Activated CD4-positive, alpha-beta T cell treated with anti-CD3 and anti-CD28 coated beads, Interleukin-2, amount 10 ng/mL, durations not matched to agents 24 days and 14 days (primary cell): Measurements from ENCODE around the gene ELOB. TPM values are rescaled to one million over a fixed set of nuclear protein-coding genes. Genes with fewer than 3 reads are reported as not detected.

Source experiments
- DNase-seq: peaks from one replicate; pipeline ENCODE4 v3.0.0; 2022
- H3K27ac Mint-ChIP-seq: one replicate; pipeline ENCODE4 v1.8.0; 2022; ENCODE audit warnings: mild to moderate bottlenecking, mixed read lengths
- H3K27me3 Mint-ChIP-seq: one replicate; pipeline ENCODE4 v1.8.0; 2022; ENCODE audit warnings: mixed read lengths
- H3K36me3 Mint-ChIP-seq: one replicate; pipeline ENCODE4 v1.8.0; 2022; ENCODE audit warnings: low read depth, mild to moderate bottlenecking, mixed read lengths
- H3K4me1 Mint-ChIP-seq: one replicate; pipeline ENCODE4 v1.8.0; 2021; ENCODE audit warnings: mixed read lengths
- H3K4me3 Mint-ChIP-seq: one replicate; pipeline ENCODE4 v1.8.0; 2022; ENCODE audit warnings: mild to moderate bottlenecking, moderate library complexity, mixed read lengths
- H3K9me3 Mint-ChIP-seq: one replicate; pipeline ENCODE4 v1.8.0; 2021; ENCODE audit warnings: mixed read lengths
- intact Hi-C: fragments of 100-400 bp; cut with micrococcal nuclease; formaldehyde crosslinking; loops from one replicate; pipeline ENCODE4 v1.15.1; 2023
- total RNA-seq: library from RNA; stranded (reverse); gene quantifications from 2 replicates; pipeline ENCODE4 v1.2.3, GENCODE V29; 2022

The ELOB gene
- total RNA-seq, 1 donor from 2014 or later, result 259 TPM

- intact Hi-C loops, result no loop called here
- Mint-ChIP-seq H3K4me1 (peaks cover 39% of the 10 kb centered on the region), H3K36me3 (peaks cover 95% of the 10 kb centered on the region), H3K9me3 (no peaks in the 10 kb centered on the region), H3K4me3 (no peak overlapping the region), H3K27ac (no peak overlapping the region), H3K27me3 (no peaks in the 10 kb centered on the region)
- DNase-seq, result no peak
Observed at GRCh38 chr16:2761886-2762583, 15.0 kb downstream of the ELOB start.

DNA sequence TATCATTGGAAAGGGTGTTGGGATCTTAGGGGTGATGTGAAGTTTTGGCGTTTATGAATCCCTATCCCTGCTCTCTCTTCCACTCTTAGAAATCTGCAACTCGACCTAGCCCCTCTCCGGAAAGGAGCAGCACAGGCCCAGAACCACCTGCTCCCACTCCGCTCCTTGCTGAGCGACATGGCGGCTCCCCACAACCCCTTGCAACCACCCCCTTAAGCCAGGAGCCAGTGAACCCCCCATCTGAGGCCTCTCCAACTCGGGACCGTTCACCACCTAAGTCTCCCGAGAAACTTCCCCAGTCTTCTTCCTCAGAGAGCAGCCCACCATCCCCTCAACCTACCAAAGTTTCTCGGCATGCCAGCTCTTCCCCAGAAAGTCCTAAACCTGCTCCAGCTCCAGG lies 15.6 kb downstream of the ELOB start:
- H3K27me3 Mint-ChIP-seq, result no peaks in the 10 kb centered on the region
- peaks cover 42% of the 10 kb centered on the region for H3K4me1 Mint-ChIP-seq
- peaks cover 95% of the 10 kb centered on the region for H3K36me3 Mint-ChIP-seq
- intact Hi-C loops, result no loop called here
- no peak overlapping the region for H3K27ac Mint-ChIP-seq
- H3K9me3 Mint-ChIP-seq, result no peaks in the 10 kb centered on the region
- no peak for DNase-seq
- H3K4me3 Mint-ChIP-seq, result no peak overlapping the region

- H3K27ac Mint-ChIP-seq, result peak overlapping the region; percentile 4
- intact Hi-C loops, result no loop called here
- H3K4me1 Mint-ChIP-seq, result peaks cover 57% of the 10 kb centered on the region
- H3K27me3 Mint-ChIP-seq, result no peaks in the 10 kb centered on the region
- no peak for DNase-seq
- H3K4me3 Mint-ChIP-seq, result no peak overlapping the region
- peaks cover 90% of the 10 kb centered on the region for H3K36me3 Mint-ChIP-seq
- H3K9me3 Mint-ChIP-seq, result no peaks in the 10 kb centered on the region
Observed at GRCh38 chr16:2757344-2757743, 19.7 kb downstream of the ELOB start.

GRCh38 chr16:2756288-2757015 lies 20.6 kb downstream of the ELOB start:
- H3K36me3 Mint-ChIP-seq, result peaks cover 82% of the 10 kb centered on the region
- intact Hi-C loops, result no loop called here
- H3K27me3 Mint-ChIP-seq, result no peaks in the 10 kb centered on the region
- H3K9me3 Mint-ChIP-seq, result peaks cover under 1% of the 10 kb centered on the region
- peaks cover 57% of the 10 kb centered on the region for H3K4me1 Mint-ChIP-seq
- H3K4me3 Mint-ChIP-seq, result peak overlapping the region; percentile 90
- DNase-seq, result no peak
- peak overlapping the region; percentile 55 for H3K27ac Mint-ChIP-seq

- Mint-ChIP-seq H3K27ac (peak overlapping the region; percentile 93), H3K4me3 (peak overlapping the region; percentile 90)
- intact Hi-C loops, result no loop called here
Observed at GRCh38 chr16:2755158-2755557, 21.9 kb downstream of the ELOB start.

GRCh38 chr16:2753733-2754020 lies 23.4 kb downstream of the ELOB start:
- H3K27me3 Mint-ChIP-seq, result no peaks in the 10 kb centered on the region
- H3K4me3 Mint-ChIP-seq, result peak overlapping the region; percentile 90
- no peak for DNase-seq
- peak overlapping the region; percentile 93 for H3K27ac Mint-ChIP-seq
- H3K36me3 Mint-ChIP-seq, result peaks cover 68% of the 10 kb centered on the region
- H3K9me3 Mint-ChIP-seq, result peaks cover 4% of the 10 kb centered on the region
- H3K4me1 Mint-ChIP-seq, result peaks cover 58% of the 10 kb centered on the region
- intact Hi-C loops, result loop anchor here (5.0 kb wide), 1 partner anchor 596 kb away; the partner anchor contains the start of gene TRAF7

More at GRCh38 chr16:2755158-2755557, 21.9 kb downstream of the ELOB start:
- no peak for DNase-seq
- Mint-ChIP-seq H3K4me1 (peaks cover 60% of the 10 kb centered on the region), H3K9me3 (peaks cover 4% of the 10 kb centered on the region), H3K36me3 (peaks cover 77% of the 10 kb centered on the region), H3K27me3 (no peaks in the 10 kb centered on the region)

GRCh38 chr16:2752850-2753732 lies 24.0 kb downstream of the ELOB start:
- H3K4me1 Mint-ChIP-seq, result peaks cover 57% of the 10 kb centered on the region
- peak overlapping the region; percentile 90 for H3K4me3 Mint-ChIP-seq
- H3K36me3 Mint-ChIP-seq, result peaks cover 62% of the 10 kb centered on the region
- no peaks in the 10 kb centered on the region for H3K27me3 Mint-ChIP-seq
- H3K9me3 Mint-ChIP-seq, result peaks cover 4% of the 10 kb centered on the region
- H3K27ac Mint-ChIP-seq, result peak overlapping the region; percentile 99
- intact Hi-C loops, result loop anchor here (1.0 to 5.0 kb wide), 4 partner anchors 24 to 596 kb away; partner anchors contain the start of genes ELOB, KCTD5 and TRAF7
- DNase-seq, result peak; percentile 64

DNA sequence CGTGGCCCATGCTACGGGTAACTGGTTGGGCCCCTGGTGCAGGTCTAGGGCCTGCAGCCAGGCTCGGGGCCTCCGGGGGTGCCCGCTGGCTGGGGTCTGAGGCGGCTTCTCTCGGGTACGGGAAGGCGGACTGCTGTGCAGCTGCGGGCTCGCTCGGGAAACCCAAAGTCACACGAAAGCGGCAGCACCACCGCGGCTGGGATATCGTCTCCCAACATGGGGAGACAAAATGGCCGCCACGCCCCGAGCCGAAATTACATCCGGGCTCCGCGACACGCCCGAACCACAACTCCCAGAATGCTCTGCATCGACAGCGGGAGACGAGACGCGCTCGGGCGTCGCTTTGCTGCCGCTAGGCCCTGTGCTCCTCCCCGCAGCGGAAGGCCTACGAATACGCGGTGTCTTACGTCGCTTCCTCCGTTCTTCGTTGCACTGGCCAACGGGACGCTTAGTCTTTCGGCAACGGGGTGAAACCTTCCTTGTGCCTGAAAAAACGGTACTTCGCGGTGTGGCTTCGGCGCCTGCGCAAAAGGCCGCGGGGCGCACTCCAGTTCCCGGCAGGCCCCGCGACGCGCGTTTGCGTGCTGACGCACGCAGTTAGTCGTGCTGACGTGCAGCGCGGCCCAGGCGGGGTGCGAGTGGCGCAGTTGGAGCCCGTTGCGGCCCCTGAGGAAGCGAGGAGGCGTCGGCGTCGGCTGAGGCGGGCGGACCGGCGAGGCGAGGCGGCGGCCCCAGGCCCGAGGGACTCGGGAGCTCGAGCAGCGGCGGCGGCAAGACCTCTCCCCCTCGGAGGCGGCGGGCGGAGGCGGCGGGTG lies 24.8 kb downstream of the ELOB start, which contains the start of gene SRRM2:
TSS of gene SRRM2 (plus strand) at position 604 of the 815 bp plus-strand sequence. CDS start 3,727 bp downstream, outside the sequence.
- DNase-seq, result peak; percentile 99
- Mint-ChIP-seq H3K4me1 (peaks cover 53% of the 10 kb centered on the region), H3K27ac (peak within 1 kb of the TSS; percentile 99), H3K27me3 (no peaks in the 10 kb centered on the region), H3K4me3 (peak within 1 kb of the TSS; percentile 90), H3K9me3 (peaks cover 4% of the 10 kb centered on the region), H3K36me3 (peaks cover 54% of the 10 kb centered on the region)
- intact Hi-C loops, result loop anchor here (1.0 to 5.0 kb wide), 4 partner anchors 25 to 595 kb away; partner anchors contain the start of genes ELOB, KCTD5 and TRAF7

GRCh38 chr16:2751577-2752034 lies 25.5 kb downstream of the ELOB start:
- Mint-ChIP-seq H3K9me3 (peaks cover 4% of the 10 kb centered on the region), H3K27ac (peak overlapping the region; percentile 99), H3K36me3 (peaks cover 48% of the 10 kb centered on the region), H3K4me1 (peaks cover 48% of the 10 kb centered on the region), H3K27me3 (no peaks in the 10 kb centered on the region), H3K4me3 (peak overlapping the region; percentile 90)
- intact Hi-C loops, result loop anchor here (1.0 to 5.0 kb wide), 4 partner anchors 26 to 594 kb away; partner anchors contain the start of genes ELOB, KCTD5 and TRAF7
- DNase-seq, result no peak

- Mint-ChIP-seq H3K4me1 (peaks cover 33% of the 10 kb centered on the region), H3K27ac (peak overlapping the region; percentile 99), H3K9me3 (peaks cover 4% of the 10 kb centered on the region), H3K4me3 (no peak overlapping the region), H3K36me3 (peaks cover 33% of the 10 kb centered on the region), H3K27me3 (no peaks in the 10 kb centered on the region)
- intact Hi-C loops, result loop anchor here (5.0 kb wide), 1 partner anchor 593 kb away; the partner anchor contains the start of gene TRAF7
- no peak for DNase-seq
Observed at GRCh38 chr16:2749936-2750335, 27.1 kb downstream of the ELOB start.

GRCh38 chr16:2749476-2749875 lies 27.6 kb downstream of the ELOB start:
- DNase-seq, result no peak
- Mint-ChIP-seq H3K27ac (no peak overlapping the region), H3K4me3 (peak overlapping the region; percentile 21), H3K9me3 (peaks cover 4% of the 10 kb centered on the region), H3K4me1 (peaks cover 29% of the 10 kb centered on the region), H3K27me3 (no peaks in the 10 kb centered on the region), H3K36me3 (peaks cover 28% of the 10 kb centered on the region)
- intact Hi-C loops, result no loop called here

DNA sequence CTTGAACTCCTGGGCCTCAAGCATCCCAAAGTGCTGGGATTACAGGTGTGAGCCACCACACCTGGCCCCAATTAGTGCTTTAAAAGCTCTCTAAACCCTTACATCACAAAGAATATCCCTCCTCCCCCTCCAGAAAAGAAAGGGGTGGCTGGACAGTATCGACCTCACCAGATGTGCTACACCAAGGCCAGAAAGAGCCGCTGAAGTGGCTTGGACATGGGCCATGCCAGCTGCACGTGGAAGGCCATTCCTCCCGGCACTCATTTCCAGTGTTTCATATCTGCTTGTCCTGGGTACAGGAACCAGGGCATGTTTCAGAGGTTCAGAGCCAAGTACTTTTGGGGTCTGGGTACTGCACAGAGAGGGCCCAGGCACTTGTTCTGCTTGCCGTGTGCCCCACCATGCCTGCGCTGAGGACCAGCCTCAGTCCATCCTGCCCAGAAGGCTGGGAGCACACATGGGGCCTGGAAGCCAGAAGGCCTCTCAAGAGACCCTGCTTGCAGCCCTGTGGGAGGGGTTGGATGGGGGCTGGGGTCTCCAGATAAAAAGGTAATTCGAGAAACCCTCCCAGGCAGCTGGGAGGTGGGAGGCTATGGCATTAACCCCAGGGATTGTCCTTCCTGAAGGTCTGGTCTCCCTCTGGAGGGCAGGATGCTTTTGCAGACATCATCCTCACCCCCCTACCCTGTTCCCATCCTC lies 28.2 kb downstream of the ELOB start:
- Mint-ChIP-seq H3K9me3 (peaks cover 4% of the 10 kb centered on the region), H3K4me3 (no peak overlapping the region), H3K27me3 (no peaks in the 10 kb centered on the region), H3K27ac (no peak overlapping the region), H3K36me3 (peaks cover 23% of the 10 kb centered on the region), H3K4me1 (peaks cover 23% of the 10 kb centered on the region)
- DNase-seq, result no peak
- intact Hi-C loops, result no loop called here
